Adrenal gland (tissue), 12 donors: ENCODE data around the gene LDLRAP1. TPM values are rescaled to one million over a fixed set of nuclear protein-coding genes. Genes with fewer than 3 reads are reported as not detected.

ENCODE experiments used
- DNase-seq, 7 donors: peaks; one replicate each; pipeline ENCODE4 v3.0.0-alpha.2; 2019 to 2020
- H3K27ac ChIP-seq, 5 donors: fragments of 200-600 bp; sonication (generic) in 4 of 5; 1 replicate in 3 of 5; 2 replicates in 2 of 5; pipeline versions ENCODE4 v1.5.1 to v1.8.0; 2016 to 2020; ENCODE audit warnings: mild to moderate bottlenecking in 1 of 5
- H3K27me3 ChIP-seq: fragments of 200-600 bp; 2 replicates; pipeline ENCODE4 v1.8.0; 2021
- H3K36me3 ChIP-seq, 2 donors: fragments of 200-600 bp; replicated peaks in 1 of 2; 1 replicate in 1 of 2; 2 replicates in 1 of 2; pipeline versions ENCODE4 v1.5.1 to v1.8.0; 2018 to 2022
- H3K4me1 ChIP-seq, 2 donors: fragments of 200-600 bp; replicated peaks in 1 of 2; 1 replicate in 1 of 2; 2 replicates in 1 of 2; pipeline versions ENCODE4 v1.5.1 to v1.8.0; 2018 to 2021
- H3K4me3 ChIP-seq, 4 donors: fragments of 200-600 bp; sonication (generic) in 3 of 4; one replicate each; pipeline ENCODE4 v1.5.1; 2016 to 2018
- H3K9me3 ChIP-seq, 3 donors: fragments of 200-600 bp; sonication (generic) in 1 of 3; replicated peaks in 1 of 3; 1 replicate in 2 of 3; 2 replicates in 1 of 3; pipeline versions ENCODE4 v1.5.1 to v1.8.0; 2016 to 2021
- CTCF ChIP-seq, 6 experiments: fragments of 450-650 bp in 4 of 6; fragments of 200-600 bp in 2 of 6; sonication (generic) in 1 of 6; IDR thresholded peaks; 1 replicate in 5 of 6; 2 replicates in 1 of 6; pipeline versions ENCODE4 v1.5.1 to v1.8.0; 2016 to 2021; ENCODE audit warnings: antibody characterized with exemption in 6 of 6, mild to moderate bottlenecking in 2 of 6, moderate library complexity in 1 of 6
- POLR2A ChIP-seq, 2 donors: fragments of 450-650 bp; IDR thresholded peaks; one replicate each; pipeline ENCODE4 v1.6.1; 2017; ENCODE audit warnings: antibody characterized with exemption in 2 of 2, mild to moderate bottlenecking in 2 of 2, moderate library complexity in 1 of 2
- WGBS, 4 donors: extraction: QIAGEN DNeasy Blood & Tissue Kit in 2 of 4; methylation state at CpG; one replicate each; pipeline versions ENCODE4 v1.1.5 to v1.1.7; 2013 to 2017; 5-methylcytosine and 5-hydroxymethylcytosine counted together
- intact Hi-C, 2 donors: fragments of 100-400 bp; cut with DNase I; formaldehyde crosslinking; loops; one replicate each; pipeline versions ENCODE4 v1.14.1 to v1.15.0; 2022 to 2023
- polyA plus RNA-seq, 3 donors: library from polyadenylated mRNA; stranded (reverse); fragments of 200-250 nt in 2 of 3; fragments of 350-450 nt in 1 of 3; fragmentation: Illumina TruSeq in 1 of 3; extraction: RNeasy Lipid Tissue Mini Kit (QIAGEN cat#74804) in 1 of 3; gene quantifications; one replicate each; pipeline ENCODE4 v1.2.3, GENCODE V29; 2013 to 2014
- total RNA-seq, 9 donors: library from RNA; depleted of rRNA in 4 of 9; stranded (reverse); fragments of >200 nt in 4 of 9; fragments of 120-200 nt in 1 of 9; fragmentation: NEBNext Ultra II Directional in 1 of 9; extraction: Animal tissue kit (Norgen Biotek cat#: 25700) in 1 of 9; gene quantifications; one replicate each; pipeline versions ENCODE4 v1.1.0 to v1.2.4, GENCODE V29; 2013 to 2023
- donor health status: healthy with polysubstance abuse.
- donor health status: Bipolar disorder and iron deficiency.
- donor health status: DM: yes; HTN: yes; CAD: no.
- donor health status: DM: no; HTN: no; CAD: no.
- donor health status: DM: no; HTN: no; CAD: no.
- donor health status: DM: yes; HTN: yes; CAD: no.

LDLRAP1 gene
- total and polyA plus RNA-seq, 12 donors = 6.8 to 39.1 (median 27.3) TPM

- DNase-seq = no peak
- Histone ChIP-seq H3K27me3 (no peaks in the 10 kb centered on the region), H3K9me3 (no peaks in the 10 kb centered on the region), H3K27ac (peak overlapping the region in 1 of 5 donors; percentile 3), H3K36me3 (no peaks in the 10 kb centered on the region), H3K4me3 (no peak overlapping the region), H3K4me1 (peaks cover 11 to 35% of the 10 kb centered on the region in 2 donors)
- TF ChIP-seq CTCF (IDR thresholded peaks at IDR 0.05) (no peak), POLR2A (IDR thresholded peaks at IDR 0.05) (no peak)
- 89 to 93% (median 89%) methylated on average over 10 to 14 of the region's 14 CpGs for WGBS, 4 donors
- intact Hi-C loops = no loop called here
Observed at GRCh38 chr1:25554886-25555752, 11.7 kb downstream of the LDLRAP1 start.

GRCh38 chr1:25555753-25556092 is 12.3 kb downstream of the LDLRAP1 start:
- H3K27me3 ChIP-seq = no peaks in the 10 kb centered on the region
- intact Hi-C loops = no loop called here
- no peak for DNase-seq
- H3K27ac ChIP-seq = no peak overlapping the region
- WGBS, 4 donors = 93 to 100% (median 94%) methylated on average over 5 of the region's 5 CpGs
- H3K4me3 ChIP-seq = no peak overlapping the region
- no peak for TF ChIP-seq CTCF (IDR thresholded peaks at IDR 0.05)
- no peak for TF ChIP-seq POLR2A (IDR thresholded peaks at IDR 0.05)
- no peaks in the 10 kb centered on the region for H3K9me3 ChIP-seq
- no peaks in the 10 kb centered on the region for H3K36me3 ChIP-seq
- peaks cover 6 to 29% of the 10 kb centered on the region in 2 donors for H3K4me1 ChIP-seq

- peak overlapping the region in 1 of 5 donors; percentile 1 for H3K27ac ChIP-seq
- intact Hi-C loops = no loop called here
- H3K4me3 ChIP-seq = no peak overlapping the region
- TF ChIP-seq CTCF (IDR thresholded peaks at IDR 0.05) (no peak), POLR2A (IDR thresholded peaks at IDR 0.05) (no peak)
- no peaks in the 10 kb centered on the region for H3K36me3 ChIP-seq
- H3K4me1 ChIP-seq = peaks cover 2 to 24% of the 10 kb centered on the region in 2 donors
- WGBS, 4 donors = 84 to 94% (median 92%) methylated on average over 6 to 11 of the region's 11 CpGs
- no peaks in the 10 kb centered on the region for H3K27me3 ChIP-seq
- no peak for DNase-seq
- H3K9me3 ChIP-seq = no peaks in the 10 kb centered on the region
Observed at GRCh38 chr1:25556132-25556670, 12.8 kb downstream of the LDLRAP1 start.

- intact Hi-C loops = no loop called here
- no peak overlapping the region for H3K4me3 ChIP-seq
- DNase-seq = peak in 1 of 7 donors; percentile 33
- no peak for TF ChIP-seq POLR2A (IDR thresholded peaks at IDR 0.05)
- TF ChIP-seq CTCF (IDR thresholded peaks at IDR 0.05) = no peak
- no peaks in the 10 kb centered on the region for H3K36me3 ChIP-seq
- peak overlapping the region in 1 of 5 donors; percentile 24 for H3K27ac ChIP-seq
- no peaks in the 10 kb centered on the region for H3K27me3 ChIP-seq
- peaks cover 0 to 21% of the 10 kb centered on the region in 2 donors for H3K4me1 ChIP-seq
- 87 to 97% (median 88%) methylated on average over 8 to 10 of the region's 10 CpGs for WGBS, 4 donors
- H3K9me3 ChIP-seq = no peaks in the 10 kb centered on the region
Observed at GRCh38 chr1:25556791-25557476, 13.5 kb downstream of the LDLRAP1 start.
